Measurements from ENCODE around the gene GTF2A1. TPM values are rescaled to one million over a fixed set of nuclear protein-coding genes. Genes with fewer than 3 reads are reported as not detected.

The GTF2A1 gene
- total RNA-seq, 4 donors from 2014 or later: 12.5 to 28.9 (median 18.6) TPM

- Histone ChIP-seq H3K27me3 (no peaks in the 10 kb centered on the region), H3K4me3 (no peak overlapping the region), H3K9me3 (no peaks in the 10 kb centered on the region), H3K27ac (no peak overlapping the region), H3K4me1 (no peaks in the 10 kb centered on the region), H3K36me3 (peaks cover 0 to 69% (median 0%) of the 10 kb centered on the region in 3 donors)
- DNase-seq: no peak
- TF ChIP-seq POLR2A (IDR thresholded peaks at IDR 0.05) (no peak), CTCF (IDR thresholded peaks at IDR 0.05) (no peak)
Observed at GRCh38 chr14:81187832-81188522, 32.8 kb downstream of the GTF2A1 start.

- no peak for DNase-seq
- peaks cover 0 to 24% (median 0%) of the 10 kb centered on the region in 3 donors for H3K36me3 ChIP-seq
- H3K4me1 ChIP-seq: peaks cover 0 to 6% (median 0%) of the 10 kb centered on the region in 4 donors
- no peaks in the 10 kb centered on the region for H3K27me3 ChIP-seq
- H3K9me3 ChIP-seq: no peaks in the 10 kb centered on the region
- H3K4me3 ChIP-seq: no peak overlapping the region
- TF ChIP-seq POLR2A (IDR thresholded peaks at IDR 0.05) (no peak), CTCF (IDR thresholded peaks at IDR 0.05) (no peak)
- H3K27ac ChIP-seq: no peak overlapping the region
Observed at GRCh38 chr14:81179631-81180030, 41.1 kb downstream of the GTF2A1 start.

GRCh38 chr14:81178063-81178462, 42.7 kb downstream of the GTF2A1 start:
- TF ChIP-seq POLR2A (IDR thresholded peaks at IDR 0.05) (no peak), CTCF (IDR thresholded peaks at IDR 0.05) (no peak)
- Histone ChIP-seq H3K9me3 (no peaks in the 10 kb centered on the region), H3K4me1 (peaks cover 0 to 6% (median 0%) of the 10 kb centered on the region in 4 donors), H3K27me3 (no peaks in the 10 kb centered on the region), H3K27ac (peak overlapping the region in 2 of 4 donors; percentile 11 to 29), H3K36me3 (peaks cover 0 to 17% (median 0%) of the 10 kb centered on the region in 3 donors), H3K4me3 (no peak overlapping the region)
- no peak for DNase-seq

- no peaks in the 10 kb centered on the region for H3K9me3 ChIP-seq
- H3K4me1 ChIP-seq: peaks cover 0 to 6% (median 0%) of the 10 kb centered on the region in 4 donors
- H3K27ac ChIP-seq: peak overlapping the region in 3 of 4 donors; percentile 7 to 42 (median 11)
- H3K4me3 ChIP-seq: peak overlapping the region in 2 of 4 donors; percentile 17 to 21
- no peaks in the 10 kb centered on the region for H3K27me3 ChIP-seq
- TF ChIP-seq POLR2A (IDR thresholded peaks at IDR 0.05) (no peak), CTCF (IDR thresholded peaks at IDR 0.05) (no peak)
- no peak for DNase-seq
- H3K36me3 ChIP-seq: peaks cover 0 to 14% (median 0%) of the 10 kb centered on the region in 3 donors
Observed at GRCh38 chr14:81177225-81177624, 43.5 kb downstream of the GTF2A1 start.

- peaks cover 0 to 6% (median 0%) of the 10 kb centered on the region in 4 donors for H3K4me1 ChIP-seq
- peak in 2 of 3 donors; percentile 68 to 76 for DNase-seq
- H3K9me3 ChIP-seq: no peaks in the 10 kb centered on the region
- TF ChIP-seq CTCF (IDR thresholded peaks at IDR 0.05) (no peak), POLR2A (IDR thresholded peaks at IDR 0.05) (no peak)
- no peak overlapping the region for H3K27ac ChIP-seq
- H3K4me3 ChIP-seq: no peak overlapping the region
- peaks cover 0 to 6% (median 0%) of the 10 kb centered on the region in 3 donors for H3K36me3 ChIP-seq
- H3K27me3 ChIP-seq: no peaks in the 10 kb centered on the region
Observed at GRCh38 chr14:81176241-81176640, 44.5 kb downstream of the GTF2A1 start.
